Measurements from ENCODE around the gene PPARA. TPM values are rescaled to one million over a fixed set of nuclear protein-coding genes. Genes with fewer than 3 reads are reported as not detected.

PPARA gene
- 2.5 and 5.6 TPM in 2 replicates for total RNA-seq

DNA sequence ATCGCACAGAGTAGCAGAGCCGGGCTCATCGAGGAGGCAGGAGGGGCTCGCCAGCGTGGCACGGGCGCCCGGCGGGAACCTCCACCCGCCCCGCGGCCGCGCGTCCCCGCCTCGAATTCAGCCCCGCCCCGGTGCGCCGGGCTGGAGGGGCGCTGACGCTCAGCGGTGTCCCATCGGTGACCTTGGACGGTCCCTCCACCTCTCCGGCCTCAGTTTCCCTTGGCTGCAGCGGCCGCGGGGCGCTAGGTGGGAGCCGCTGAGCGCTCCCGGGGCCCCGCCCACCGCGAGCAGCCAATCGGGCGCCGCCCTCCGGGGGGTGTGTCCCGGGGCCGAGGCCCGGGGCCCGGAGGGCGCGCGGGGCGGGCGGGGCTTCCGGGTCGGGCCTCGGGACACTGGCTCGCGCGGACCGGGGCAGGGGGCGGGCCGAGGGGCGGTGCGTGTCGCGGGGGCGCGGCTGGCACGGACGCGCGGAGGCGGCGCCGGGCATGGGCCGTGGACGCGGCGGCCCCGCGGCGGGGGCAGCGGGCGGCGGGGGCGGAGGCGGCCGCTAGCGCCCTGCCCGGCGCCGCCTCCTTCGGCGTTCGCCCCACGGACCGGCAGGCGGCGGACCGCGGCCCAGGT is at the start of gene PPARA:
PPARA (plus strand) TSS at position 493 of the 621 bp plus-strand sequence. CDS start 47,858 bp downstream, outside the sequence.

DNA sequence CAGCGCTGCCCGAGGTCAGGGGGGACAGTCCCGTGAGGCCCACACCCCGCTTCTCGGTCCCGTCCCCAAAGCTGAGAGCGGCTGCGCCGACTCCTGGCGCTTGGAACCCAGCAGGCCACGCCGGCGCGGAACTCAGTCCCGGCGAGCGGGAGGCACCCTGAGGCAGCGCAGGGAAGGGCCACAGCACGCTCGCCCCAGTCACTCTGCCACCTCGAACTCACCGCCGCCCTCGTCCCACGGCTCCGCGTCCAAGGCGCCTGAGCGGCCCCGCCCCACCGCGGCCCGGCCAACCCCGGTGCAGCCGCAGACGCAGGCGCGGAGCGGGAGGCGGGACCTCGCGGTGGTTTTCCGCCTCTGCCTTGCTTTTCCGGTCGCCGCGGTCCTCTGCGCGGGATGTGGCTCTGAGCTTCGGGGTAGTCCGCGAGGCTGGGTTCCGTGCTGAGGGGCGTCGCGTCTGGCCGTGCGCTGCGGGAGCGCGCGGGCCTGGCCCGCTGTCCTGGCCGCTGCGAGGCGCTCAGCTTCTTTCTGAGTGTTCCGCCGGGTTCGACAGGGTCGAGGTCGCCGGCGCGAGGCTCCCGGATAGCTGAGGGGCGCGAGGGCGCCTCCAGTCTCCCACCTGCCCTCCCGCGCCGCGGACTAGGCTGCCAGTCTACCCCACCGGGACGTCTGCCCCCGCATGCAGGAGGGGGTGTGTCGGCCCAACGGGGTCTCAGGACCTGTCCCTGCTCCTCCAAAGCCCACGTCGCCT is 99.9 kb downstream of the PPARA start, which contains the start of gene CDPF1:
CDPF1 (minus strand) TSS at position 259 of the 748 bp plus-strand sequence. CDS start 2,009 bp downstream, outside the sequence.

GRCh38 chr22:46263216-46263590 is 112.9 kb downstream of the PPARA start, which contains the start of gene PKDREJ:
Gene PKDREJ, minus strand, starts transcription at chr22:46263343. Its CDS starts 21 bp downstream, at chr22:46263322.

DNA sequence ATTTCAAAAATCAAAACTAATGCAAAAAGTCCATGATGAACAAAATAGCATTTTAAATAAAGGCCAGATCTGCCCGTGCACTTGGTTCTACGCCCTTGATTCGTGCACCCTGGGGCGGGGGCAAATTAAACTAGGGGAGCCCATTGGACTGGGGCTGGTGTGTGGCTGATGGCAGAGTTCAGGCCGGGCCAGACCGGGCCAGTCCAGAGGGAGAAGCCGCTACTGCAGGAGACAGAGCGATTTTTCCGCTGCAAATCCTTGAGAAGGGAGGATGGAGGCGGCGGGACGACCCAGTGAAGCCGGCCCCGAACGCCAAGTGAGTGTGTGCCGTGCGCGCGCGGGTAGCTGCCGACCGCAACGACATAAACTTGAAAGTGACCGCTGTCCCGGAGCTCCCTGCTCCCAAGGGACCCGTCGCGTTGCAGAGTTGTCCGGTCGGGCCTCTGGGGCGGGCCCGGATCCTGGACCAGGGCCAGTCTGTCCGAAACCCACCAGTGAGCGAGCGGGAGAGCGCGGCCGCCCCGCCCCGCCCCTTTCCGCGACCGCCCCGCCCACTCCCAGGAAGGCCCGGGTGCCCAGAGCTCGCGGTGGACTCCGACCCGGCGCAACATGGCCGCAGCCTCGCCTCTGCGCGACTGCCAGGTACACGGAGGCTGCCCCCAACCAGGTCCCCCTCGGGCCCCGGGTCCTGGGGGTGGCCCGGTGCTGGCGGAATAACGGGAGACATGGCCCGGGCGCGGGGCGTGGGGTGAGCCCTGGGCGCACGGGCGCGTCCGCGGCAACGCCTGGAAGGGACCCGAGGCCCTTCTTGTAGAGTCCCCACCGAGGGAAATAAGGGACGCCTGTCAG is 117.3 kb downstream of the PPARA start, which contains the start of gene TTC38:
TTC38 (plus strand) TSS at position 578 of the 849 bp plus-strand sequence; CDS start at position 610, 32 bp downstream.

Other genes starting within 250 kb of the PPARA start
- 26.1 and 29.7 TPM in 2 replicates for gene WNT7B, start 173.4 kb upstream of the PPARA start, total RNA-seq
- gene CDPF1, start 99.8 kb downstream of the PPARA start, total RNA-seq = 4.5 and 7.5 TPM in 2 replicates
- gene PKDREJ, start 112.8 kb downstream of the PPARA start, total RNA-seq = under 0.01 TPM in 1 of 2 replicates, not detected in the other
- 10.1 and 15.2 TPM in 2 replicates for gene TTC38, start 117.5 kb downstream of the PPARA start, total RNA-seq
- gene GTSE1, start 146.3 kb downstream of the PPARA start, total RNA-seq = 4.6 and 9.2 TPM in 2 replicates
- 27.4 and 37.9 TPM in 2 replicates for gene TRMU, start 185.2 kb downstream of the PPARA start, total RNA-seq